Tibial nerve (tissue), 4 donors: ENCODE data around the gene RPS27. TPM values are rescaled to one million over a fixed set of nuclear protein-coding genes. Genes with fewer than 3 reads are reported as not detected.

Source experiments
- DNase-seq, 2 donors: peaks; one replicate each; pipeline ENCODE4 v3.0.0-alpha.2; 2019; ENCODE audit warnings: low spot score in 2 of 2
- H3K27ac ChIP-seq, 4 donors: fragments of 200-600 bp; sonication (generic) in 3 of 4; one replicate each; pipeline ENCODE4 v1.5.1; 2017 to 2019; ENCODE audit warnings: mild to moderate bottlenecking in 1 of 4
- H3K27me3 ChIP-seq, 2 donors: fragments of 200-600 bp; sonication (generic) in 1 of 2; one replicate each; pipeline versions ENCODE4 v1.5.1 to v1.6.0; 2017 to 2019
- H3K36me3 ChIP-seq, 3 donors: fragments of 200-600 bp; sonication (generic); one replicate each; pipeline ENCODE4 v1.5.1; 2018 to 2019
- H3K4me1 ChIP-seq, 4 donors: fragments of 200-600 bp; sonication (generic) in 3 of 4; one replicate each; pipeline ENCODE4 v1.5.1; 2017 to 2019
- H3K4me3 ChIP-seq, 4 donors: fragments of 200-600 bp; sonication (generic) in 3 of 4; one replicate each; pipeline ENCODE4 v1.5.1; 2017 to 2019; ENCODE audit warnings: mild to moderate bottlenecking in 1 of 4, moderate library complexity in 1 of 4
- H3K9me3 ChIP-seq, 4 donors: fragments of 200-600 bp; sonication (generic) in 3 of 4; one replicate each; pipeline ENCODE4 v1.5.1; 2017 to 2019
- CTCF ChIP-seq, 5 experiments: fragments of 200-600 bp in 3 of 5; fragments of 450-650 bp in 2 of 5; sonication (generic) in 3 of 5; IDR thresholded peaks; one replicate each; pipeline ENCODE4 v1.5.1; 2016 to 2019; ENCODE audit warnings: antibody characterized with exemption in 5 of 5, mild to moderate bottlenecking in 3 of 5, moderate library complexity in 2 of 5
- EP300 ChIP-seq, 2 donors: sonication (generic); formaldehyde crosslinking; IDR thresholded peaks; one replicate each; pipeline ENCODE4 v1.6.1; 2017; ENCODE audit warnings: antibody characterized with exemption in 2 of 2, mild to moderate bottlenecking in 1 of 2
- POLR2A ChIP-seq, 2 donors: fragments of 450-650 bp; IDR thresholded peaks; one replicate each; pipeline ENCODE4 v1.6.1; 2017; ENCODE audit warnings: antibody characterized with exemption in 2 of 2, mild to moderate bottlenecking in 2 of 2, moderate library complexity in 2 of 2
- WGBS, 2 donors: methylation state at CpG; one replicate each; pipeline ENCODE4 v1.1.5; 2018; 5-methylcytosine and 5-hydroxymethylcytosine counted together
- total RNA-seq, 4 donors: library from RNA; depleted of rRNA; stranded (reverse); fragments of >200 nt; gene quantifications; one replicate each; pipeline ENCODE4 v1.1.0, GENCODE V29; 2016

Gene RPS27
- total RNA-seq, 4 donors from 2014 or later: 1,383 to 1,928 (median 1,729) TPM

- DNase-seq: no peak
- Histone ChIP-seq H3K4me3 (peak overlapping the region in 3 of 4 donors; percentile 65 to 94 (median 73)), H3K4me1 (peaks cover 0 to 29% (median 14%) of the 10 kb centered on the region in 4 donors), H3K9me3 (no peaks in the 10 kb centered on the region), H3K27me3 (no peaks in the 10 kb centered on the region), H3K36me3 (peaks cover 3 to 57% (median 7%) of the 10 kb centered on the region in 3 donors), H3K27ac (peak overlapping the region; percentile 91 to 99 (median 96))
- WGBS, 2 donors: 70 to 80% methylated on average over 3 of the region's 3 CpGs
- TF ChIP-seq POLR2A (IDR thresholded peaks at IDR 0.05) (no peak), CTCF (IDR thresholded peaks at IDR 0.05) (no peak), EP300 (IDR thresholded peaks at IDR 0.05) (no peak)
Observed at GRCh38 chr1:153944827-153945117, 45.8 kb upstream of the RPS27 start.

DNA sequence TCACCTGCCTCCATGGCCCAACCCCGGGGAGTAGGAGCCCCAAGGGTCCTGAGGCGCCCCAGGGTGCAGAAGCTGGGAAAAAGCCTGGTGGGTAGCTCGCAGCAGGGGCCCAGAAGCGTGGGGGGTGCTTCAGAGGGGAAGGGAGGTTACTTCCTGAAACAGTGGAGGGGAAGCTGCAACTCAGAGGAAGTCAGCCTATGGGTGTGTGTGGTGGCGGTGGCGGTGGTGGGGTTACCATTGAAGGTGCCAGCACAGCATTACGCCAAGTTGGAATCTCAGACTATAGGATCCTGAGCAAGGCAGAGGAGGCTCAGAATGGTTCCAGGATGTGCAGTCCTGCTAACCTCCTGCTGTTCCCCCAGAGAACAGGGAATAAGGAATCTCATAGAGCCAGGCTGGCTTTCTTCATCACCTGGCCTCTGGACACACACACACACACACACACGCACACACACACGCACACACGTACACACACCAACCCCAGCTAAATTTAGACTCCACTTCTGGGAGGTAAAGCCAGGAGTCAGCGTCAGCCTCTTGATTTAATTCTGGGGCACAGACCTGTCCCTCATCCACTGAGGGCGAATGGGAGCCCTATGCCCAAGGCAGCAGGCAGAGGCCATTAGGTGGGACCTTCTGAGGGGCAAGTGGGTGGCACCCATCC lies 45.3 kb upstream of the RPS27 start:
- Histone ChIP-seq H3K36me3 (peaks cover 3 to 57% (median 11%) of the 10 kb centered on the region in 3 donors), H3K4me3 (peak overlapping the region; percentile 65 to 94 (median 82))
- TF ChIP-seq POLR2A (IDR thresholded peaks at IDR 0.05): no peak
- TF ChIP-seq CTCF (IDR thresholded peaks at IDR 0.05): no peak
- TF ChIP-seq EP300 (IDR thresholded peaks at IDR 0.05): no peak

DNA sequence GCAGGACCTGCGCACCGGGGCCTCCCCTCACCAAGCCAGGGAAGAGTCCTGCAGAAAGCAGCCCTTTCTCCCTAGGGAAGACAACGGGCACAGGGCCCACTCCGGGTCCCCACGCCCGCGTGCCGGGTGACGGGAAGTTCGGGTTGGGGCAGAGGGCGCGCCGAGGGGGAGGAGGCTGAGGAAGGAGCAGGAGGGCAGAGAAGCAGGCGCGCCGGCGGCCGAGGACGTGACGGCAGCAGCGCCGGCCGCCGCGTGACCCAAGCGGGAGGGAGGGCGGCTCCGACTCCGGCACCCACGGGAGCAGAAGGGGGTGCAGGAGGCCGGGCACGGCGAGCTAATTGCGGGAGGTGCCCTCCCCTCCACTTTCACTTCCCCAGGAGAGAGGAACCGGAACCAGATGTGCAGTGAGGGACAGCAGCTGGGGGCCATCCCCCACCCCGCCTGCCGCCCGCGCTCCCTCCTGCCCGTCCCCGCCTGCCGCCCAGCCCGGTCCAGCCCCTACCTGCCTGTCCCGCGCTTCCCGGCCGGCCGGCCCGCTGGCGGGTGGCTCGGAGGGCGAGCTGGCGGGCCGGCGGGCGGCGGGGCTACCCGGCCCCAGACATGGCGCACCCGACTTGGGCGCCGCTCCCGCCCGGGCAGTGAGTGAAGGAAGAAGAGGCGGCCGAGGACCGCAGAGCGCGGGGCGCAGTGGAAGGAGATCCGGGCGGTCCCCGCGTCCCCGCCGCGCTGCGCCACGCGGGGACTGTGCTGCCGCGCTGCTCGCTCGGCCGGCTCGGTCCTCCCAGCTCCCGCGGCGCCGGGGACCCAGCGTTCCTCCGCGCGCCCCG lies 44.6 kb upstream of the RPS27 start:
- Histone ChIP-seq H3K27ac (peak overlapping the region; percentile 91 to 99 (median 96)), H3K36me3 (peaks cover 3 to 57% (median 14%) of the 10 kb centered on the region in 3 donors), H3K4me1 (peaks cover 0 to 29% (median 14%) of the 10 kb centered on the region in 4 donors), H3K27me3 (no peaks in the 10 kb centered on the region), H3K4me3 (peak overlapping the region; percentile 65 to 94 (median 82)), H3K9me3 (no peaks in the 10 kb centered on the region)
- WGBS, 2 donors: 0% methylated on average over 1 to 23 of the region's 95 CpGs
- DNase-seq: peak; percentile 72 to 78
- no peak for TF ChIP-seq CTCF (IDR thresholded peaks at IDR 0.05)
- TF ChIP-seq POLR2A (IDR thresholded peaks at IDR 0.05): peak in 1 of 2 donors; percentile 53
- TF ChIP-seq EP300 (IDR thresholded peaks at IDR 0.05): peak; percentile 73 to 94

More for the DNA sequence above, 45.3 kb upstream of the RPS27 start:
- Histone ChIP-seq H3K9me3 (no peaks in the 10 kb centered on the region), H3K4me1 (peaks cover 0 to 29% (median 14%) of the 10 kb centered on the region in 4 donors), H3K27ac (peak overlapping the region; percentile 91 to 99 (median 96)), H3K27me3 (no peaks in the 10 kb centered on the region)
- 28 to 48% methylated on average over 7 to 12 of the region's 12 CpGs for WGBS, 2 donors
- DNase-seq: peak in 1 of 2 donors; percentile 48

DNA sequence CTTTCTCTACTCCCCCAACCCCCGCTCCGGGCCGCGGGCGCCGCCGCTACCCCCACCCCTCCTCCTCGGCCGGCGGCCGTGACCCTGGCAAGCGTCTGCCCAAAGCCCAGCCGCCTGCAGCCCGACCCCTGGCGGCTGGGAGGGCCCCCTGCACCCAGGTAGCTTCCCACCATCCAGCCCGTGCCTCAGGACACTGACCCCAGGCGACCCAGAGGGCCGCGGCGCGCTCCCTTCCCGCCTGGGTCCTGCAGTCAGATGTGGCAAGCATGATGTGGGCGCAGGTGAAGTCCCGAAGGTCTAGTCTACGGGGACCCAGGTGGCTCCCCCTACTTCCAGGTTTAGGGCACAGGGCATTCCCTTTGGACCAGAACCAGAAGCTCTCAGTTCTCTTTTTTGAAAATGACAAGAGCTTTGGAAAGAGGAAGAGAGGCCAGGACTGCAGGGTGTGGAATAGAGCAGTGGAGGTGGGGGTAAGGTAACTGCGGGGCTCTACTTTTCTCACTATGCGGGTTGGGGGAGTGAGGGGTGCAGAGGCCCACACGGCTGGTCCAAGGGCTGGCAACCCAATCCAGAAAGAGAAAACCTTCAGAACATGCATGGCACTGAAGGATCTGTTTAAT lies 43.8 kb upstream of the RPS27 start, which contains the start of gene DENND4B:
DENND4B (minus strand) TSS at position 97 of the 620 bp plus-strand sequence. CDS start 2,344 bp downstream, outside the sequence.
- peak within 1 kb of the TSS; percentile 65 to 94 (median 82) for H3K4me3 ChIP-seq
- WGBS, 2 donors: 18 to 26% methylated on average over 8 to 14 of the region's 28 CpGs
- peaks cover 0 to 29% (median 14%) of the 10 kb centered on the region in 4 donors for H3K4me1 ChIP-seq
- peak; percentile 54 to 65 for DNase-seq
- peaks cover 3 to 57% (median 20%) of the 10 kb centered on the region in 3 donors for H3K36me3 ChIP-seq
- H3K9me3 ChIP-seq: no peaks in the 10 kb centered on the region
- no peaks in the 10 kb centered on the region for H3K27me3 ChIP-seq
- H3K27ac ChIP-seq: peak within 1 kb of the TSS; percentile 91 to 99 (median 96)
- TF ChIP-seq POLR2A (IDR thresholded peaks at IDR 0.05) (no peak), EP300 (IDR thresholded peaks at IDR 0.05) (peak in 1 of 2 donors; percentile 52), CTCF (IDR thresholded peaks at IDR 0.05) (peak; percentile 93 to 99 (median 99))
